HepG2 (cell line): ENCODE data around the gene NDRG3. TPM values are rescaled to one million over a fixed set of nuclear protein-coding genes. Genes with fewer than 3 reads are reported as not detected.

ENCODE experiments used
- ATAC-seq: fragments of 200-7000 bp; cut with Tn5 transposase; 3 replicates; pipeline ENCODE4 v1.9.1; 2020; ENCODE audit warnings: mild to moderate bottlenecking, moderate library complexity
- BruUV-seq: library from RNA; stranded (reverse); fragments of 400-500 nt; replicated peaks from 2 replicates; lab custom pipeline; 2021; lab: Mats Ljungman, UMichigan
- CTCF ChIA-PET: fragments of 300-600 bp; formaldehyde crosslinking; extraction: SDS; loops from one replicate; lab custom pipeline; 2021; ENCODE audit warnings: low total read pairs, inconsistent platforms, low intra/inter-chr PET ratio; lab: Yijun Ruan, JAX
- POLR2A ChIA-PET: fragments of 350-600 bp; sonication (Branson Sonifier 250); formaldehyde crosslinking; loops from one replicate; lab custom pipeline; 2020; ENCODE audit warnings: antibody characterized with exemption, inconsistent platforms; lab: Yijun Ruan, JAX
- DNase-seq: peaks from one replicate; pipeline ENCODE4 v3.0.0-alpha.2; 2015; ENCODE audit warnings: low spot score
- FAIRE-seq: peaks from 3 replicates; lab custom pipeline; 2011; peaks lifted over from hg19 to GRCh38; lab: Jason Lieb, UNC
- H2AFZ ChIP-seq: one replicate; pipeline ENCODE4 v1.6.1; 2011; ENCODE audit warnings: low read length, inconsistent platforms
- H3K27ac ChIP-seq: fragments of 300-600 bp; 3 replicates; pipeline ENCODE4 v1.8.0; 2011; ENCODE audit warnings: mixed run types, mild to moderate bottlenecking, mixed read lengths, low read length, inconsistent platforms; ENCODE audit not compliant: insufficient read depth; ENCODE audit errors: extremely low read length
- H3K27me3 ChIP-seq, 2 experiments: fragments of 200-600 bp in 1 of 2; 2 replicates in 1 of 2; 3 replicates in 1 of 2; pipeline versions ENCODE4 v1.6.0 to v1.8.0; 2011; ENCODE audit warnings: low read length in 2 of 2, mild to moderate bottlenecking in 2 of 2, moderate library complexity in 2 of 2, inconsistent platforms in 1 of 2; ENCODE audit not compliant: insufficient read depth in 2 of 2, control insufficient read depth in 1 of 2
- H3K36me3 ChIP-seq, 2 experiments: fragments of 200-600 bp in 1 of 2; replicated peaks in 1 of 2; 2 replicates in 1 of 2; 3 replicates in 1 of 2; pipeline versions ENCODE4 v1.5.1 to v1.8.0; 2011; ENCODE audit warnings: low read length in 2 of 2, inconsistent platforms in 1 of 2; ENCODE audit not compliant: insufficient read depth in 2 of 2, control insufficient read depth in 1 of 2
- H3K4me1 ChIP-seq: 2 replicates; pipeline ENCODE4 v1.5.1; 2012; ENCODE audit warnings: low read length, inconsistent platforms; ENCODE audit not compliant: insufficient read depth
- H3K4me2 ChIP-seq: 2 replicates; pipeline ENCODE4 v1.6.0; 2011; ENCODE audit warnings: low read depth, low read length, inconsistent platforms
- H3K4me3 ChIP-seq, 3 experiments: fragments of 200-600 bp in 1 of 3; sonication (generic), shearing (Covaris generic) in 1 of 3; replicated peaks in 1 of 3; 2 replicates each; pipeline ENCODE4 v1.5.1; 2011 to 2016; ENCODE audit warnings: low read length in 3 of 3, inconsistent platforms in 2 of 3, low read depth in 2 of 3, mild to moderate bottlenecking in 2 of 3, control low read depth in 1 of 3, mixed read lengths in 1 of 3; ENCODE audit not compliant: insufficient read depth in 1 of 3
- H3K79me2 ChIP-seq: one replicate; pipeline ENCODE4 v1.6.1; 2011; ENCODE audit warnings: low read length, inconsistent platforms; ENCODE audit not compliant: insufficient read depth
- H3K9ac ChIP-seq: 2 replicates; pipeline ENCODE4 v1.6.0; 2011; ENCODE audit warnings: mild to moderate bottlenecking, low read depth, low read length, inconsistent platforms; ENCODE audit not compliant: insufficient read depth
- H3K9me3 ChIP-seq: 2 replicates; pipeline ENCODE4 v1.5.1; 2012; ENCODE audit warnings: mild to moderate bottlenecking, low read length
- H4K20me1 ChIP-seq: 2 replicates; pipeline ENCODE4 v1.6.0; 2011; ENCODE audit warnings: inconsistent platforms, mild to moderate bottlenecking, low read length, moderate library complexity; ENCODE audit not compliant: insufficient read depth
- CTCF ChIP-seq: sonication (generic); formaldehyde crosslinking; IDR thresholded peaks from 2 replicates; pipeline ENCODE4 v1.5.0; 2020; ENCODE audit warnings: mild to moderate bottlenecking, missing genetic modification reagents, moderate library complexity
- RELA ChIP-seq: sonication (generic); formaldehyde crosslinking; IDR thresholded peaks from 2 replicates; pipeline ENCODE4 v1.4.0; 2020; ENCODE audit warnings: missing genetic modification reagents
- REST ChIP-seq, 2 experiments: IDR thresholded peaks; 2 replicates each; pipeline ENCODE4 v1.6.1; 2011 to 2012; ENCODE audit warnings: low read length in 2 of 2, borderline replicate concordance in 1 of 2, low read depth in 1 of 2, mild to moderate bottlenecking in 1 of 2, moderate library complexity in 1 of 2
- RFX5 ChIP-seq: IDR thresholded peaks from 2 replicates; pipeline ENCODE4 v1.6.1; 2011; ENCODE audit warnings: low read depth, low read length, improper control_type of control experiment
- SMARCE1 ChIP-seq: fragments of 450-650 bp; IDR thresholded peaks from 2 replicates; pipeline ENCODE4 v1.6.1; 2017; ENCODE audit warnings: borderline replicate concordance
- SOX13 ChIP-seq, 3 experiments: fragments of 450-650 bp in 1 of 3; sonication (generic) in 1 of 3; formaldehyde crosslinking in 1 of 3; IDR thresholded peaks in 2 of 3; conservative IDR thresholded peaks in 1 of 3; 2 replicates each; pipeline versions ENCODE4 v1.5.0 to v1.6.1; 2016 to 2020; ENCODE audit warnings: antibody characterized with exemption in 1 of 3, mild to moderate bottlenecking in 1 of 3, missing compliant biosample characterization in 1 of 3, missing genetic modification reagents in 1 of 3, moderate library complexity in 1 of 3
- ZC3H13 ChIP-seq: sonication (generic); formaldehyde crosslinking; IDR thresholded peaks from 2 replicates; pipeline ENCODE4 v1.8.1; 2023; ENCODE audit warnings: mild to moderate bottlenecking, missing genetic modification reagents, moderate library complexity
- ZMAT5 ChIP-seq: sonication (generic); formaldehyde crosslinking; IDR thresholded peaks from 2 replicates; pipeline ENCODE4 v1.5.0; 2020; ENCODE audit warnings: mild to moderate bottlenecking, low read depth, missing genetic modification reagents, borderline replicate concordance
- ZNF292 ChIP-seq: sonication (generic); formaldehyde crosslinking; IDR thresholded peaks from 2 replicates; pipeline ENCODE4 v1.8.1; 2022; ENCODE audit warnings: mild to moderate bottlenecking, low read depth, missing genetic modification reagents, borderline replicate concordance
- WGBS: methylation state at CpG from one replicate; pipeline ENCODE4 v1.1.6; 2017; ENCODE audit warnings: low lambda C conversion rate; 5-methylcytosine and 5-hydroxymethylcytosine counted together
- in situ Hi-C: cut with HindIII; loops from 2 replicates; pipeline ENCODE4 v1.10.0; 2017; ENCODE audit warnings: low pct_unique_long_range_greater_than_20kb; ENCODE audit not compliant: extremely low pct_ligation_motif_present
- intact Hi-C: fragments of 100-400 bp; cut with micrococcal nuclease; formaldehyde crosslinking; loops from one replicate; pipeline ENCODE4 v1.10.0; 2022; ENCODE audit not compliant: unreplicated experiment
- polyA plus RNA-seq, 8 experiments: library from polyadenylated mRNA; depleted of rRNA in 3 of 8; stranded (reverse) in 7 of 8; unstranded in 1 of 8; fragments of >200 nt; fragmentation: Illumina TruSeq in 4 of 8; extraction: Trizol in 4 of 8; gene quantifications; 2 replicates each; pipeline versions ENCODE4 v1.2.1 to v1.2.3, GENCODE V29; 2011 to 2016; ENCODE audit warnings: low read depth in 4 of 8, missing spikeins in 1 of 8, mixed read lengths in 1 of 8; ENCODE audit not compliant: insufficient read depth in 1 of 8
- total RNA-seq, 5 experiments: library from RNA; depleted of rRNA; stranded (reverse); fragments of >200 nt; fragmentation: Illumina TruSeq; extraction: Trizol; gene quantifications; 2 replicates each; pipeline ENCODE4 v1.2.3, GENCODE V29; 2016; ENCODE audit warnings: low read depth in 1 of 5
- TF ChIP-seq, protein P1 (sequence below): sonication (generic); formaldehyde crosslinking; IDR thresholded peaks from 2 replicates; pipeline ENCODE4 v1.4.0; 2020; ENCODE audit warnings: missing genetic modification reagents

Gene NDRG3
- total and polyA plus RNA-seq, 2 of the 13 experiments (the other 11 are each of a cell fraction or from before 2014, with no cell fraction given) = 36.0 to 40.5 TPM

GRCh38 chr20:36686944-36687343 is 58.9 kb downstream of the NDRG3 start:
- Histone ChIP-seq H3K9me3 (no peaks in the 10 kb centered on the region), H3K4me3 (no peak overlapping the region), H3K79me2 (no peaks in the 10 kb centered on the region), H3K27ac (no peak overlapping the region), H3K4me2 (no peak overlapping the region), H3K27me3 (no peaks in the 10 kb centered on the region), H4K20me1 (no peaks in the 10 kb centered on the region), H3K36me3 (peaks cover 17 to 43% of the 10 kb centered on the region in 2 experiments; a peak in 4 of 5 replicates), H2AFZ (no peak overlapping the region), H3K4me1 (no peaks in the 10 kb centered on the region), H3K9ac (no peak overlapping the region)
- intact Hi-C loops (no loop called here), in situ Hi-C loops (no loop called here)
- ATAC-seq (no peak), DNase-seq (no peak), FAIRE-seq (no peak)
- CTCF ChIA-PET = no interaction called here
- 83% methylated on average over 4 of the region's 4 CpGs for WGBS
- POLR2A ChIA-PET = no interaction called here
- TF ChIP-seq RFX5 (no peak), CTCF (no peak), ZC3H13 (CRISPR knock-in tag) (no peak), ZNF292 (CRISPR knock-in tag) (no peak), SMARCE1 (no peak), RELA (no peak), REST (IDR thresholded peaks at IDR 0.05; ENCODE audit: borderline replicate concordance in 1 of 2, low read depth in 1 of 2, low read length in 2 of 2) (no peak), SOX13 (IDR thresholded peaks at IDR 0.05) (no peak), SOX13 (CRISPR knock-in tag; conservative IDR thresholded peaks at IDR 0.05 in 1 of 2, IDR thresholded peaks at IDR 0.05 in 1 of 2) (no peak), ZMAT5 (CRISPR knock-in tag) (no peak)
- TF ChIP-seq, protein P1, sequence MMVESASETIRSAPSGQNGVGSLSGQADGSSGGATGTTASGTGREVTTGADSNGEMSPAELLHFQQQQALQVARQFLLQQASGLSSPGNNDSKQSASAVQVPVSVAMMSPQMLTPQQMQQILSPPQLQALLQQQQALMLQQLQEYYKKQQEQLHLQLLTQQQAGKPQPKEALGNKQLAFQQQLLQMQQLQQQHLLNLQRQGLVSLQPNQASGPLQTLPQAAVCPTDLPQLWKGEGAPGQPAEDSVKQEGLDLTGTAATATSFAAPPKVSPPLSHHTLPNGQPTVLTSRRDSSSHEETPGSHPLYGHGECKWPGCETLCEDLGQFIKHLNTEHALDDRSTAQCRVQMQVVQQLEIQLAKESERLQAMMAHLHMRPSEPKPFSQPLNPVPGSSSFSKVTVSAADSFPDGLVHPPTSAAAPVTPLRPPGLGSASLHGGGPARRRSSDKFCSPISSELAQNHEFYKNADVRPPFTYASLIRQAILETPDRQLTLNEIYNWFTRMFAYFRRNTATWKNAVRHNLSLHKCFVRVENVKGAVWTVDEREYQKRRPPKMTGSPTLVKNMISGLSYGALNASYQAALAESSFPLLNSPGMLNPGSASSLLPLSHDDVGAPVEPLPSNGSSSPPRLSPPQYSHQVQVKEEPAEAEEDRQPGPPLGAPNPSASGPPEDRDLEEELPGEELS = no peak
- BruUV-seq = no TSS peak
